H9 (cell line): ENCODE data around the gene FKBP10. TPM values are rescaled to one million over a fixed set of nuclear protein-coding genes. Genes with fewer than 3 reads are reported as not detected.

Experiments used
- DNase-seq: peaks from one replicate; pipeline ENCODE4 v3.0.0-alpha.2; 2017
- H2AFZ ChIP-seq: one replicate; pipeline ENCODE4 v1.6.1; 2013; ENCODE audit warnings: mild to moderate bottlenecking, low read length, control low read depth, moderate library complexity
- H2AK5ac ChIP-seq: 2 replicates; pipeline ENCODE4 v1.6.1; 2013; ENCODE audit warnings: low read length, control low read depth, mixed read lengths; ENCODE audit not compliant: insufficient read length
- H2BK120ac ChIP-seq: one replicate; pipeline ENCODE4 v1.6.1; 2013; ENCODE audit warnings: low read depth, mild to moderate bottlenecking, low read length, control low read depth, inconsistent platforms; ENCODE audit not compliant: poor library complexity, severe bottlenecking
- H2BK12ac ChIP-seq: 2 replicates; pipeline ENCODE4 v1.6.1; 2013; ENCODE audit warnings: low read length, control low read depth, mixed read lengths, low read depth; ENCODE audit not compliant: insufficient read length
- H2BK15ac ChIP-seq: 2 replicates; pipeline ENCODE4 v1.6.1; 2013; ENCODE audit warnings: low read depth, low read length, control low read depth
- H2BK20ac ChIP-seq: one replicate; pipeline ENCODE4 v1.6.1; 2013; ENCODE audit warnings: low read depth, mild to moderate bottlenecking, low read length, control low read depth, inconsistent platforms; ENCODE audit not compliant: poor library complexity, severe bottlenecking
- H2BK5ac ChIP-seq: 2 replicates; pipeline ENCODE4 v1.6.1; 2013; ENCODE audit warnings: low read length, control low read depth, mixed read lengths; ENCODE audit not compliant: insufficient read length
- H3K14ac ChIP-seq: 2 replicates; pipeline ENCODE4 v1.6.1; 2013; ENCODE audit warnings: low read length, control low read depth; ENCODE audit not compliant: insufficient read depth
- H3K18ac ChIP-seq: 2 replicates; pipeline ENCODE4 v1.6.1; 2013; ENCODE audit warnings: low read depth, mild to moderate bottlenecking, mixed read lengths, low read length, control low read depth; ENCODE audit not compliant: insufficient read length
- H3K23ac ChIP-seq: 2 replicates; pipeline ENCODE4 v1.6.1; 2013; ENCODE audit warnings: low read length, control low read depth, mixed read lengths, low read depth; ENCODE audit not compliant: insufficient read length
- H3K23me2 ChIP-seq: 2 replicates; pipeline ENCODE4 v1.6.1; 2013; ENCODE audit warnings: low read depth, mild to moderate bottlenecking, mixed read lengths, low read length, control low read depth; ENCODE audit not compliant: insufficient read length, poor library complexity, severe bottlenecking
- H3K27ac ChIP-seq: 2 replicates; pipeline ENCODE4 v1.5.1; 2013; ENCODE audit warnings: low read length, control low read depth, mixed read lengths, low read depth; ENCODE audit not compliant: insufficient read length
- H3K27me3 ChIP-seq: 2 replicates; pipeline ENCODE4 v1.6.1; 2013; ENCODE audit warnings: low read length, control low read depth, inconsistent platforms; ENCODE audit not compliant: insufficient read depth
- H3K4ac ChIP-seq: 2 replicates; pipeline ENCODE4 v1.6.1; 2013; ENCODE audit warnings: low read depth, mild to moderate bottlenecking, control low read depth, inconsistent platforms, low read length, moderate library complexity
- H3K4me1 ChIP-seq: 2 replicates; pipeline ENCODE4 v1.6.1; 2013; ENCODE audit warnings: low read length, control low read depth, inconsistent platforms; ENCODE audit not compliant: insufficient read depth
- H3K4me2 ChIP-seq: 2 replicates; pipeline ENCODE4 v1.6.1; 2013; ENCODE audit warnings: low read length, control low read depth, mixed read lengths; ENCODE audit not compliant: insufficient read length, insufficient read depth
- H3K56ac ChIP-seq: 2 replicates; pipeline ENCODE4 v1.6.1; 2013; ENCODE audit warnings: low read depth, mild to moderate bottlenecking, mixed read lengths, low read length, control low read depth; ENCODE audit not compliant: insufficient read length
- H3K79me1 ChIP-seq: 2 replicates; pipeline ENCODE4 v1.6.1; 2013; ENCODE audit warnings: low read depth, mild to moderate bottlenecking, moderate library complexity, low read length, control low read depth, inconsistent platforms; ENCODE audit not compliant: insufficient read depth, poor library complexity, severe bottlenecking
- H3K79me2 ChIP-seq: 2 replicates; pipeline ENCODE4 v1.6.1; 2013; ENCODE audit warnings: low read length, control low read depth, inconsistent platforms; ENCODE audit not compliant: insufficient read depth
- H3K9ac ChIP-seq: 2 replicates; pipeline ENCODE4 v1.6.1; 2013; ENCODE audit warnings: low read length, control low read depth, mixed read lengths; ENCODE audit not compliant: insufficient read length; ENCODE audit errors: extremely low read depth
- H3K9me3 ChIP-seq: one replicate; pipeline ENCODE4 v1.6.1; 2013; ENCODE audit warnings: low read depth, low read length, inconsistent platforms; ENCODE audit not compliant: control insufficient read depth
- H3T11ph ChIP-seq: one replicate; pipeline ENCODE4 v1.6.1; 2013; ENCODE audit warnings: mild to moderate bottlenecking, low read length, control low read depth, inconsistent platforms
- H4K20me1 ChIP-seq: one replicate; pipeline ENCODE4 v1.6.1; 2013; ENCODE audit not compliant: control insufficient read depth, insufficient read length, insufficient read depth
- H4K5ac ChIP-seq: 2 replicates; pipeline ENCODE4 v1.6.1; 2013; ENCODE audit warnings: low read depth, mild to moderate bottlenecking, mixed read lengths, low read length, control low read depth; ENCODE audit not compliant: insufficient read length
- H4K8ac ChIP-seq: replicated peaks from 2 replicates; pipeline ENCODE4 v1.6.1; 2013; ENCODE audit warnings: low read length, control low read depth, mixed read lengths, low read depth; ENCODE audit not compliant: insufficient read length
- H4K91ac ChIP-seq: 2 replicates; pipeline ENCODE4 v1.6.1; 2013; ENCODE audit warnings: low read depth, mild to moderate bottlenecking, moderate library complexity, mixed read lengths, low read length, control low read depth; ENCODE audit not compliant: insufficient read length
- H3K27ac Mint-ChIP-seq, 3 experiments: 2 replicates in 2 of 3; 3 replicates in 1 of 3; pipeline ENCODE4 v1.8.0; 2020 to 2021; ENCODE audit warnings: mixed read lengths in 3 of 3, mild to moderate bottlenecking in 1 of 3, moderate library complexity in 1 of 3
- H3K27me3 Mint-ChIP-seq: 2 replicates; pipeline ENCODE4 v1.8.0; 2021; ENCODE audit warnings: low read depth, mild to moderate bottlenecking, moderate library complexity, mixed read lengths
- H3K36me3 Mint-ChIP-seq, 3 experiments: 2 replicates in 2 of 3; 3 replicates in 1 of 3; pipeline ENCODE4 v1.8.0; 2020 to 2021; ENCODE audit warnings: low read depth in 3 of 3, mixed read lengths in 3 of 3; ENCODE audit not compliant: insufficient read depth in 1 of 3
- H3K4me1 Mint-ChIP-seq, 2 experiments: 2 replicates each; pipeline ENCODE4 v1.8.0; 2020; ENCODE audit warnings: mixed read lengths in 2 of 2
- H3K4me3 Mint-ChIP-seq, 2 experiments: 2 replicates in 1 of 2; 3 replicates in 1 of 2; pipeline ENCODE4 v1.8.0; 2020 to 2021; ENCODE audit warnings: mild to moderate bottlenecking in 2 of 2, mixed read lengths in 2 of 2, moderate library complexity in 1 of 2
- H3K9me3 Mint-ChIP-seq, 2 experiments: 2 replicates in 1 of 2; 3 replicates in 1 of 2; pipeline ENCODE4 v1.8.0; 2020; ENCODE audit warnings: mild to moderate bottlenecking in 2 of 2, mixed read lengths in 2 of 2, moderate library complexity in 1 of 2
- CTCF ChIP-seq: fragments of 200-600 bp; sonication (generic); conservative IDR thresholded peaks from 3 replicates; pipeline ENCODE4 v1.8.0; 2021; ENCODE audit warnings: antibody characterized with exemption, mild to moderate bottlenecking
- WGBS: extraction: QIAGEN DNeasy Blood & Tissue Kit; methylation state at CpG from one replicate; pipeline ENCODE4 v1.1.7; 2013; ENCODE audit warnings: missing lambda C conversion rate, low lambda C conversion rate, mixed read lengths; ENCODE audit not compliant: insufficient read length; ENCODE audit errors: extremely low coverage; 5-methylcytosine and 5-hydroxymethylcytosine counted together
- total RNA-seq: library from RNA; stranded (reverse); gene quantifications from 2 replicates; pipeline ENCODE4 v1.2.1, GENCODE V29; 2021

The FKBP10 gene
- total RNA-seq, 1 experiment from 2014 or later, result 166 TPM

DNA sequence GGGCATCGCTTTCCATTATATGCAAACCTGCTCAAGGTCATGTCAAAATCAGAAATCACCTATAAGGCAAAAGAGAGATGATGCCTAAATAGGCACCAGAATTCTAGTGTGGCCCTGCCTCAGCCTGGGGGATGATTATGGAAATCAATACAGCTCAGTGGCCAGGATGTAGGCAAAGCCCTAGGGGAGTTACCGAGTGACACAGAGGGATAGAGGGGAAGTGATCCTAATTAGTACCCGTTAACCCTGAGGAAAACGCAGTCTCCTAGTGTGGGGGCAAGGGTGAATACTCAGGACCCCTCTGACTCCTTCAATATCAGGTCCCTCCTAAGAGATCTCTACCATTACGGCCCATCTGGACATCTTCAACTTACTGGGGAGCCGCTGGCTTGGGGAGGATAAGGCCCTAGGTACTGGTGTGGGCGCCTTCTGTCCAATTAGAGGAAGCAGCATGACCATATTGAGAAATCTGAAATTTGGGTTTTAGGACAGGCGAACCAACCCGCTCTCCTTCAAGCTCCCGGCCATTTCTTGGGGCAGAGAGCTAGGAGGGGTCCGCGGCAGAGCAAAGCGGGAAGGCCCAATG lies 22.5 kb downstream of the FKBP10 start:
- H3K23me2 ChIP-seq, result peaks cover 5% of the 10 kb centered on the region
- no peak overlapping the region for H2AK5ac ChIP-seq
- H3K14ac ChIP-seq, result no peak overlapping the region; the same call in 1 of the 2 replicates
- no peak overlapping the region for H4K91ac ChIP-seq
- H3K79me1 ChIP-seq, result no peaks in the 10 kb centered on the region
- peak overlapping the region; percentile 65 for H3K4me2 ChIP-seq
- no peaks in the 10 kb centered on the region for H3K27me3 ChIP-seq
- H4K8ac ChIP-seq, result no peak overlapping the region
- H3K36me3 Mint-ChIP-seq, result peaks cover 12 to 33% (median 30%) of the 10 kb centered on the region in 3 experiments; a peak in 6 of 7 replicates
- WGBS, result no CpG with 5 or more reads among the region's 13 CpGs
- peaks cover 16% of the 10 kb centered on the region for H3K27me3 Mint-ChIP-seq
- no peak overlapping the region for H3K56ac ChIP-seq
- H3K9me3 ChIP-seq, result no peaks in the 10 kb centered on the region
- no peaks in the 10 kb centered on the region for H3K9me3 Mint-ChIP-seq
- H3K18ac ChIP-seq, result no peak overlapping the region
- H3K9ac ChIP-seq, result peak overlapping the region; percentile 46
- no peaks in the 10 kb centered on the region for H3K4me1 ChIP-seq
- H3K27ac ChIP-seq, result no peak overlapping the region
- no peak overlapping the region for H3K4ac ChIP-seq
- no peak overlapping the region for H3K27ac Mint-ChIP-seq
- H3K4me3 Mint-ChIP-seq, result peak overlapping the region; percentile 83 to 89
- no peaks in the 10 kb centered on the region for H3K79me2 ChIP-seq
- no peak overlapping the region for H3K23ac ChIP-seq
- no peak overlapping the region for H2BK20ac ChIP-seq
- no peak overlapping the region for H2BK12ac ChIP-seq
- no peak for TF ChIP-seq CTCF
- no peak overlapping the region for H2BK15ac ChIP-seq
- no peak overlapping the region for H2BK5ac ChIP-seq
- H2AFZ ChIP-seq, result no peak overlapping the region
- no peak overlapping the region for H4K5ac ChIP-seq
- H2BK120ac ChIP-seq, result no peak overlapping the region
- no peak overlapping the region for H3T11ph ChIP-seq
- no peak for DNase-seq
- H4K20me1 ChIP-seq, result peaks cover 2% of the 10 kb centered on the region
- H3K4me1 Mint-ChIP-seq, result peaks cover 10 to 12% of the 10 kb centered on the region in 2 experiments
